ENCODE measurements around the gene BBS9.

The BBS9 gene

GRCh38 chr7:33379891-33380525, 250.6 kb downstream of the BBS9 start:
- H3K4me3 ChIP-seq, result no peak overlapping the region
- H3K4me1 ChIP-seq, result no peaks in the 10 kb centered on the region
- no peaks in the 10 kb centered on the region for H3K27me3 ChIP-seq
- H3K9me3 ChIP-seq, result no peaks in the 10 kb centered on the region; the same call in 1 of the 2 replicates
- H3K36me3 ChIP-seq, result no peaks in the 10 kb centered on the region; the same call in 1 of the 2 replicates
- no peak overlapping the region for H3K9ac ChIP-seq
- TF ChIP-seq Cebpa-rat (IDR thresholded peaks at IDR 0.05), result no peak
- H3K27ac ChIP-seq, result no peak overlapping the region
- no peak overlapping the region for H3K4me2 ChIP-seq
- no peaks in the 10 kb centered on the region for H4K20me1 ChIP-seq

GRCh38 chr7:33388332-33388731, 259.0 kb downstream of the BBS9 start:
- Histone ChIP-seq H3K4me2 (no peak overlapping the region), H3K9me3 (no peaks in the 10 kb centered on the region), H3K4me3 (no peak overlapping the region), H3K36me3 (no peaks in the 10 kb centered on the region), H3K9ac (no peak overlapping the region), H3K4me1 (no peaks in the 10 kb centered on the region), H4K20me1 (no peaks in the 10 kb centered on the region), H3K27ac (no peak overlapping the region), H3K27me3 (no peaks in the 10 kb centered on the region)
- TF ChIP-seq Cebpa-rat (IDR thresholded peaks at IDR 0.05), result no peak

- H3K27ac ChIP-seq, result no peak overlapping the region
- TF ChIP-seq Cebpa-rat (IDR thresholded peaks at IDR 0.05), result no peak
- no peaks in the 10 kb centered on the region for H4K20me1 ChIP-seq
- no peaks in the 10 kb centered on the region for H3K27me3 ChIP-seq
- no peak overlapping the region for H3K4me3 ChIP-seq
- H3K4me1 ChIP-seq, result no peaks in the 10 kb centered on the region
- no peak overlapping the region for H3K4me2 ChIP-seq
- no peaks in the 10 kb centered on the region; the same call in 1 of the 2 replicates for H3K9me3 ChIP-seq
- no peaks in the 10 kb centered on the region for H3K36me3 ChIP-seq
- no peak overlapping the region for H3K9ac ChIP-seq
These were observed 262.8 kb downstream of the BBS9 start for GRCh38 chr7:33392148-33392547.

GRCh38 chr7:33393770-33394169, 264.4 kb downstream of the BBS9 start:
- no peak for TF ChIP-seq Cebpa-rat (IDR thresholded peaks at IDR 0.05)
- Histone ChIP-seq H3K36me3 (no peaks in the 10 kb centered on the region), H3K4me1 (no peaks in the 10 kb centered on the region), H3K9me3 (no peaks in the 10 kb centered on the region; the same call in 1 of the 2 replicates), H3K4me3 (no peak overlapping the region), H3K4me2 (no peak overlapping the region), H3K27me3 (no peaks in the 10 kb centered on the region), H3K27ac (no peak overlapping the region), H3K9ac (no peak overlapping the region), H4K20me1 (no peaks in the 10 kb centered on the region)

- H3K27ac ChIP-seq, result no peak overlapping the region
- no peaks in the 10 kb centered on the region for H3K27me3 ChIP-seq
- H3K4me1 ChIP-seq, result no peaks in the 10 kb centered on the region
- H3K36me3 ChIP-seq, result no peaks in the 10 kb centered on the region
- H3K9ac ChIP-seq, result no peak overlapping the region
- no peak overlapping the region for H3K4me3 ChIP-seq
- H4K20me1 ChIP-seq, result no peaks in the 10 kb centered on the region
- no peak overlapping the region for H3K4me2 ChIP-seq
- no peak for TF ChIP-seq Cebpa-rat (IDR thresholded peaks at IDR 0.05)
- H3K9me3 ChIP-seq, result no peaks in the 10 kb centered on the region; the same call in 1 of the 2 replicates
These were observed 266.0 kb downstream of the BBS9 start for GRCh38 chr7:33395340-33395739.

- H3K27ac ChIP-seq, result no peak overlapping the region
- H3K9ac ChIP-seq, result no peak overlapping the region
- H3K4me3 ChIP-seq, result no peak overlapping the region
- TF ChIP-seq Cebpa-rat (IDR thresholded peaks at IDR 0.05), result no peak
- no peaks in the 10 kb centered on the region for H3K4me1 ChIP-seq
- H3K36me3 ChIP-seq, result no peaks in the 10 kb centered on the region
- no peaks in the 10 kb centered on the region for H4K20me1 ChIP-seq
- H3K9me3 ChIP-seq, result no peaks in the 10 kb centered on the region; the same call in 1 of the 2 replicates
- H3K27me3 ChIP-seq, result no peaks in the 10 kb centered on the region
- H3K4me2 ChIP-seq, result no peak overlapping the region
These were observed 270.3 kb downstream of the BBS9 start for GRCh38 chr7:33399528-33400213.

- no peak overlapping the region for H3K9ac ChIP-seq
- H3K36me3 ChIP-seq, result no peaks in the 10 kb centered on the region
- no peak overlapping the region for H3K4me2 ChIP-seq
- no peaks in the 10 kb centered on the region for H3K4me1 ChIP-seq
- no peak for TF ChIP-seq Cebpa-rat (IDR thresholded peaks at IDR 0.05)
- H3K27me3 ChIP-seq, result no peaks in the 10 kb centered on the region
- H3K9me3 ChIP-seq, result no peaks in the 10 kb centered on the region; the same call in 1 of the 2 replicates
- no peak overlapping the region for H3K27ac ChIP-seq
- H4K20me1 ChIP-seq, result no peaks in the 10 kb centered on the region
- no peak overlapping the region for H3K4me3 ChIP-seq
These were observed 270.8 kb downstream of the BBS9 start for GRCh38 chr7:33400214-33400538.

- H3K27me3 ChIP-seq, result no peaks in the 10 kb centered on the region
- no peaks in the 10 kb centered on the region for H3K36me3 ChIP-seq
- H3K4me1 ChIP-seq, result no peaks in the 10 kb centered on the region
- no peaks in the 10 kb centered on the region for H4K20me1 ChIP-seq
- H3K4me2 ChIP-seq, result no peak overlapping the region
- H3K4me3 ChIP-seq, result no peak overlapping the region
- peaks cover 19% of the 10 kb centered on the region for H3K9me3 ChIP-seq
- H3K9ac ChIP-seq, result no peak overlapping the region
- H3K27ac ChIP-seq, result no peak overlapping the region
- TF ChIP-seq Cebpa-rat (IDR thresholded peaks at IDR 0.05), result no peak
These were observed 280.9 kb downstream of the BBS9 start for GRCh38 chr7:33410266-33410665.

GRCh38 chr7:33411020-33411419, 281.7 kb downstream of the BBS9 start:
- peaks cover 19% of the 10 kb centered on the region for H3K9me3 ChIP-seq
- no peaks in the 10 kb centered on the region for H4K20me1 ChIP-seq
- H3K4me2 ChIP-seq, result no peak overlapping the region
- H3K4me1 ChIP-seq, result no peaks in the 10 kb centered on the region
- H3K4me3 ChIP-seq, result no peak overlapping the region
- no peak for TF ChIP-seq Cebpa-rat (IDR thresholded peaks at IDR 0.05)
- no peaks in the 10 kb centered on the region for H3K36me3 ChIP-seq
- H3K27ac ChIP-seq, result no peak overlapping the region
- no peaks in the 10 kb centered on the region for H3K27me3 ChIP-seq
- H3K9ac ChIP-seq, result no peak overlapping the region

- Histone ChIP-seq H3K27me3 (no peaks in the 10 kb centered on the region), H3K9me3 (peaks cover 16% of the 10 kb centered on the region), H4K20me1 (no peaks in the 10 kb centered on the region), H3K36me3 (no peaks in the 10 kb centered on the region), H3K27ac (no peak overlapping the region), H3K9ac (no peak overlapping the region), H3K4me3 (no peak overlapping the region), H3K4me2 (no peak overlapping the region), H3K4me1 (no peaks in the 10 kb centered on the region)
- no peak for TF ChIP-seq Cebpa-rat (IDR thresholded peaks at IDR 0.05)
These were observed 283.0 kb downstream of the BBS9 start for GRCh38 chr7:33412331-33412730.

Measured in BLaER1 (cell line).